Common myeloid progenitor, CD34-positive (primary cell): ENCODE measurements around the gene CTTNBP2NL.
A peak's percentile ranks its signal among the peaks of the same experiment; 100 is the strongest.
"Not testable (repeated sequence)": the region's sequence is repeated elsewhere in the genome, so short reads cannot be mapped to it uniquely, and the experiment has no call there.

Experiments
- CTCF ChIA-PET: fragments of 350-600 bp; sonication (Branson Sonifier 250); formaldehyde crosslinking; loops from one replicate; lab custom pipeline; 2021; ENCODE audit warnings: antibody characterized with exemption; lab: Charles Lee
- POLR2A ChIA-PET: fragments of 350-600 bp; sonication (Branson Sonifier 250); formaldehyde crosslinking; loops from one replicate; lab custom pipeline; 2021; ENCODE audit warnings: antibody characterized with exemption; lab: Charles Lee
- DNase-seq, 3 donors: peaks; one replicate each; pipeline versions ENCODE4 v3.0.0 to v3.0.0-alpha.2; 2013
- H3K27ac ChIP-seq, 2 experiments: 1 replicate in 1 of 2; 2 replicates in 1 of 2; pipeline ENCODE4 v1.7.0; 2013; ENCODE audit warnings: inconsistent platforms in 2 of 2, low read length in 2 of 2, mild to moderate bottlenecking in 2 of 2, low read depth in 1 of 2, moderate library complexity in 1 of 2; ENCODE audit not compliant: severe bottlenecking in 2 of 2, insufficient read depth in 1 of 2, poor library complexity in 1 of 2
- H3K27me3 ChIP-seq, 5 experiments: replicated peaks in 2 of 5; 1 replicate in 3 of 5; 2 replicates in 2 of 5; pipeline versions ENCODE4 v1.6.1 to v1.7.0; 2013; ENCODE audit warnings: low read length in 4 of 5, mild to moderate bottlenecking in 2 of 5, moderate library complexity in 2 of 5, inconsistent platforms in 1 of 5; ENCODE audit not compliant: insufficient read depth in 5 of 5, control insufficient read depth in 4 of 5
- H3K36me3 ChIP-seq, 4 experiments: 1 replicate in 2 of 4; 2 replicates in 2 of 4; pipeline versions ENCODE4 v1.6.1 to v1.7.0; 2013; ENCODE audit warnings: low read length in 3 of 4, control low read depth in 1 of 4, mild to moderate bottlenecking in 1 of 4; ENCODE audit not compliant: control insufficient read depth in 4 of 4, insufficient read depth in 4 of 4
- H3K4me1 ChIP-seq, 4 experiments: 1 replicate in 3 of 4; 2 replicates in 1 of 4; pipeline versions ENCODE4 v1.6.1 to v1.7.1; 2013; ENCODE audit warnings: low read length in 3 of 4, mild to moderate bottlenecking in 3 of 4, control low read depth in 1 of 4, inconsistent platforms in 1 of 4, moderate library complexity in 1 of 4; ENCODE audit not compliant: control insufficient read depth in 4 of 4, insufficient read depth in 4 of 4; ENCODE audit errors: control extremely low read depth in 1 of 4
- H3K4me3 ChIP-seq, 7 experiments: 1 replicate in 4 of 7; 2 replicates in 3 of 7; pipeline versions ENCODE4 v1.5.1 to v1.7.0; 2013; ENCODE audit warnings: mild to moderate bottlenecking in 7 of 7, low read length in 6 of 7, moderate library complexity in 6 of 7, inconsistent platforms in 2 of 7, low read depth in 2 of 7, control low read depth in 1 of 7; ENCODE audit not compliant: insufficient read depth in 4 of 7, control insufficient read depth in 1 of 7; ENCODE audit errors: extremely low read depth in 1 of 7
- H3K9me3 ChIP-seq, 5 experiments: 1 replicate in 4 of 5; 2 replicates in 1 of 5; pipeline versions ENCODE4 v1.6.1 to v1.7.1; 2013; ENCODE audit warnings: low read length in 4 of 5, mild to moderate bottlenecking in 2 of 5, inconsistent platforms in 1 of 5, low read depth in 1 of 5, moderate library complexity in 1 of 5; ENCODE audit not compliant: control insufficient read depth in 4 of 5, insufficient read depth in 2 of 5; ENCODE audit errors: control extremely low read depth in 1 of 5
- WGBS: methylation state at CpG from one replicate; pipeline ENCODE4 v1.1.5; 2013; ENCODE audit not compliant: insufficient coverage; 5-methylcytosine and 5-hydroxymethylcytosine counted together

CTTNBP2NL gene

GRCh38 chr1:112487686-112488085 is 91.7 kb downstream of the CTTNBP2NL start:
- H3K27ac ChIP-seq, DNase-seq, H3K36me3 ChIP-seq, H3K27me3 ChIP-seq, H3K9me3 ChIP-seq, H3K4me1 ChIP-seq, POLR2A ChIA-PET, H3K4me3 ChIP-seq: not testable (repeated sequence)
- CTCF ChIA-PET: interaction anchor here (1.2 kb wide), 1 partner anchor 14 kb away, joined by 7 read pairs; no protein-coding TSS in a partner anchor
- WGBS: 100% methylated on average over 3 of the region's 6 CpGs

GRCh38 chr1:112488141-112488540 is 92.1 kb downstream of the CTTNBP2NL start:
- DNase-seq: no peak
- WGBS: 100% methylated on average over 1 of the region's 5 CpGs
- Histone ChIP-seq H3K27ac (no peak overlapping the region), H3K27me3 (no peaks in the 10 kb centered on the region), H3K4me1 (peaks cover 0 to 2% (median 0%) of the 10 kb centered on the region in 4 experiments), H3K4me3 (no peak overlapping the region), H3K36me3 (no peaks in the 10 kb centered on the region), H3K9me3 (no peaks in the 10 kb centered on the region)
- CTCF ChIA-PET: interaction anchor here (1.2 kb wide), 1 partner anchor 13 kb away, joined by 7 read pairs; no protein-coding TSS in a partner anchor
- POLR2A ChIA-PET: no interaction called here

- Histone ChIP-seq H3K9me3 (no peaks in the 10 kb centered on the region), H3K27ac (no peak overlapping the region), H3K4me3 (no peak overlapping the region), H3K4me1 (peaks cover 0 to 2% (median 0%) of the 10 kb centered on the region in 4 experiments), H3K27me3 (no peaks in the 10 kb centered on the region), H3K36me3 (no peaks in the 10 kb centered on the region)
- ChIA-PET CTCF (interaction anchor here (1.0 to 2.4 kb wide), 4 partner anchors 10 to 223 kb away, joined by 3 to 11 read pairs (median 3); partner anchors contain the start of gene PPM1J), POLR2A (interaction anchor here (0.7 kb wide), 1 partner anchor 9 kb away, joined by 3 read pairs; no protein-coding TSS in a partner anchor)
- DNase-seq: peak in 2 of 3 donors; percentile 62 to 67
- WGBS: no CpG with 5 or more reads among the region's 1 CpG
Observed at GRCh38 chr1:112492076-112492475, 96.1 kb downstream of the CTTNBP2NL start.

- WGBS: 100% methylated on average over 2 of the region's 6 CpGs
- POLR2A ChIA-PET: interaction anchor here (0.7 kb wide), 1 partner anchor 10 kb away, joined by 3 read pairs; no protein-coding TSS in a partner anchor
- Histone ChIP-seq H3K27me3 (no peaks in the 10 kb centered on the region), H3K27ac (no peak overlapping the region), H3K9me3 (no peaks in the 10 kb centered on the region), H3K4me3 (no peak overlapping the region), H3K4me1 (peaks cover 0 to 2% (median 0%) of the 10 kb centered on the region in 4 experiments), H3K36me3 (no peaks in the 10 kb centered on the region)
- no peak for DNase-seq
- CTCF ChIA-PET: interaction anchor here (2.4 kb wide), 1 partner anchor 8 kb away, joined by 11 read pairs; no protein-coding TSS in a partner anchor
Observed at GRCh38 chr1:112493351-112493750, 97.3 kb downstream of the CTTNBP2NL start.

GRCh38 chr1:112496290-112496689 is 100.3 kb downstream of the CTTNBP2NL start:
- WGBS: 97% methylated on average over 4 of the region's 5 CpGs
- no peak for DNase-seq
- Histone ChIP-seq H3K27ac (no peak overlapping the region), H3K36me3 (no peaks in the 10 kb centered on the region), H3K4me1 (peaks cover 0 to 2% (median 0%) of the 10 kb centered on the region in 4 experiments), H3K27me3 (peaks cover 3 to 14% (median 9%) of the 10 kb centered on the region in 5 experiments), H3K4me3 (no peak overlapping the region), H3K9me3 (no peaks in the 10 kb centered on the region)
- POLR2A ChIA-PET: no interaction called here
- CTCF ChIA-PET: no interaction called here

- H3K27ac ChIP-seq: no peak overlapping the region
- peak overlapping the region; percentile 37 to 78 (median 62) for H3K4me3 ChIP-seq
- ChIA-PET POLR2A (interaction anchor here (1.2 kb wide), 1 partner anchor 203 kb away, joined by 4 read pairs; no protein-coding TSS in a partner anchor), CTCF (interaction anchor here (0.6 to 3.9 kb wide), 28 partner anchors 9 to 219 kb away, joined by 3 to 21 read pairs (median 4); partner anchors contain the start of genes MOV10 and ST7L)
- under 1% methylated on average over 54 of the region's 65 CpGs for WGBS
- peaks cover 9 to 70% (median 33%) of the 10 kb centered on the region in 5 experiments for H3K27me3 ChIP-seq
- H3K4me1 ChIP-seq: peaks cover 0 to 10% (median 8%) of the 10 kb centered on the region in 4 experiments
- no peaks in the 10 kb centered on the region for H3K9me3 ChIP-seq
- DNase-seq: peak; percentile 49 to 67 (median 59)
- no peaks in the 10 kb centered on the region for H3K36me3 ChIP-seq
Observed at GRCh38 chr1:112501810-112502641, 106.0 kb downstream of the CTTNBP2NL start.
